ENCODE data around the gene GREB1L.
A peak's percentile ranks its signal among the peaks of the same experiment; 100 is the strongest.

Gene GREB1L

GRCh38 chr18:21452276-21452780 lies 210.3 kb downstream of the GREB1L start:
- no peak for DNase-seq

GRCh38 chr18:21452796-21453510 lies 210.9 kb downstream of the GREB1L start:
- DNase-seq = peak; percentile 33

- DNase-seq = no peak
Measured at GRCh38 chr18:21453511-21453901, 211.5 kb downstream of the GREB1L start.

- no peak for DNase-seq
Measured at GRCh38 chr18:21454725-21455124, 212.7 kb downstream of the GREB1L start.

- DNase-seq = no peak
Measured at GRCh38 chr18:21456428-21457178, 214.6 kb downstream of the GREB1L start.

- no peak for DNase-seq
Measured at GRCh38 chr18:21457179-21457535, 215.1 kb downstream of the GREB1L start.

- no peak for DNase-seq
Measured at GRCh38 chr18:21458310-21458709, 216.3 kb downstream of the GREB1L start.

- no peak for DNase-seq
Measured at GRCh38 chr18:21458788-21459187, 216.8 kb downstream of the GREB1L start.

- DNase-seq = no peak
Measured at GRCh38 chr18:21459706-21460286, 217.8 kb downstream of the GREB1L start.

GRCh38 chr18:21461460-21461859 lies 219.4 kb downstream of the GREB1L start:
- no peak for DNase-seq

GRCh38 chr18:21463718-21464117 lies 221.7 kb downstream of the GREB1L start:
- DNase-seq = no peak

GRCh38 chr18:21468514-21469164 lies 226.6 kb downstream of the GREB1L start:
- DNase-seq = no peak

- no peak for DNase-seq
Measured at GRCh38 chr18:21472741-21473140, 230.7 kb downstream of the GREB1L start.

GRCh38 chr18:21474621-21475020 lies 232.6 kb downstream of the GREB1L start:
- DNase-seq = no peak

GRCh38 chr18:21479721-21480120 lies 237.7 kb downstream of the GREB1L start:
- no peak for DNase-seq

- no peak for DNase-seq
Measured at GRCh38 chr18:21481739-21482138, 239.7 kb downstream of the GREB1L start.

GRCh38 chr18:21483051-21483450 lies 241.0 kb downstream of the GREB1L start:
- DNase-seq = no peak

GRCh38 chr18:21484851-21485636 lies 243.0 kb downstream of the GREB1L start:
- DNase-seq = no peak

GRCh38 chr18:21486905-21487437 lies 244.9 kb downstream of the GREB1L start:
- DNase-seq = no peak

GRCh38 chr18:21489119-21489750 lies 247.2 kb downstream of the GREB1L start:
- DNase-seq = peak; percentile 15

GRCh38 chr18:21489919-21490495 lies 248.0 kb downstream of the GREB1L start:
- no peak for DNase-seq

Measured in NCI-H774 (cell line).